ELR (cell line): Measurements from ENCODE around the gene RPL41.

Experiments
- DNase-seq: peaks from one replicate; pipeline ENCODE4 v3.0.0-alpha.2; 2015; ENCODE audit warnings: low read depth

Gene RPL41

DNA sequence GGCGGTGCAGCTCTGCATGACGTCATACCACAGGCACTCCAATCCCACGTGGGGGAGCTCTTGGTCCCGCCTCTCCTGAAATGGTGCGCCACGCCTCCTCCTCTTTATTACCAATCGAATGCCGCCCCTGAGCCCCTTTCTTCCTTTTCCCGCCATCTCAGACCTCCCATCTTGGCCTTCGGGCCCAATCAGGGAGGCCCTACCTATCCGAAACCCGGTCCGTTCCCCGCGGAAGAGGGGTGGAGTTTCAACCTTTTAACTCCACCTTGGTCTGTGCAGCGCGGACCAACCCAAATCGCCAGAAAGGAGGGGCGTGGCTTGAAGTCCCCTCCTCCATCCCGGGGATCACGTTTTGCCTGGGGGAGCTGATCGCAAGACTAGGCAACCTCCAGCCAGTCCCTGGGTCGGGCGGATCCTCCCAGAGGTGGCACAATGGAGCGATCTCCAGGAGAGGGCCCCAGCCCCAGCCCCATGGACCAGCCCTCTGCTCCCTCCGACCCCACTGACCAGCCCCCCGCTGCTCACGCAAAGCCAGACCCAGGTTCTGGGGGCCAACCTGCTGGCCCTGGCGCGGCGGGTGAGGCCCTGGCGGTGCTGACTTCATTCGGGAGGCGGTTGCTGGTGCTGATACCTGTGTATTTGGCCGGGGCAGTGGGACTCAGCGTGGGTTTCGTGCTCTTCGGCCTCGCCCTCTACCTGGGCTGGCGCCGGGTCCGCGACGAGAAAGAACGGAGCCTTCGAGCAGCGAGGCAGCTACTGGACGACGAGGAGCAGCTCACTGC is 11.6 kb downstream of the RPL41 start, which contains the start of gene ESYT1:
Gene ESYT1, plus strand, starts transcription at position 380 of the 782 bp plus-strand sequence. Its CDS starts 53 bp downstream, at position 433.
- DNase-seq: peak; percentile 100

DNA sequence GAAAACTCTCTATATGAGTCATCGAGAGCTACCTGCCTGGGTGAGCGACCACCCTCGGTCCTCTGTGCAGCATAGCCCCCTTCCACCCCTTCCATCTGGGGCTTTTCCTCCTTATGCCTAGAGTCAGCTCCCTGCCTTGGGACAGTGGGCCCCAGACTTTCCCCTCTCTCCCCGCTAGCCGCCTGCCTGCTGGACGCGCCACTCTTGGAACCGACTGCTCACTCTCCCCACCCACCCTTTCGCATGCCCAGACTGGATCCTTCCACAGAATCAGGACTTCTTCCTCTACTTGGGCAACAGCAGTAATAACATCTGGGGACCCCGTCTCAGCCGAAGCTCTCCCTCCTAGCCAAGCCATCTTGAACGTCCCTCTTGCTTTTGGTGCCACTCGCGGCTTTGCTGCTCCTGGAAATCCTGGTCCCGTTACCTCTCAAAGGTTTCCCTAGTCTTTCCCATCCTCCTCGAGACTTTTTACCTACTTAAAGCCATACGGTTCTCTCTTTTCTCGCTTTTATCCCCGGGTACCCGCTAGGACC is 12.3 kb downstream of the RPL41 start:
- DNase-seq: peak; percentile 54

DNA sequence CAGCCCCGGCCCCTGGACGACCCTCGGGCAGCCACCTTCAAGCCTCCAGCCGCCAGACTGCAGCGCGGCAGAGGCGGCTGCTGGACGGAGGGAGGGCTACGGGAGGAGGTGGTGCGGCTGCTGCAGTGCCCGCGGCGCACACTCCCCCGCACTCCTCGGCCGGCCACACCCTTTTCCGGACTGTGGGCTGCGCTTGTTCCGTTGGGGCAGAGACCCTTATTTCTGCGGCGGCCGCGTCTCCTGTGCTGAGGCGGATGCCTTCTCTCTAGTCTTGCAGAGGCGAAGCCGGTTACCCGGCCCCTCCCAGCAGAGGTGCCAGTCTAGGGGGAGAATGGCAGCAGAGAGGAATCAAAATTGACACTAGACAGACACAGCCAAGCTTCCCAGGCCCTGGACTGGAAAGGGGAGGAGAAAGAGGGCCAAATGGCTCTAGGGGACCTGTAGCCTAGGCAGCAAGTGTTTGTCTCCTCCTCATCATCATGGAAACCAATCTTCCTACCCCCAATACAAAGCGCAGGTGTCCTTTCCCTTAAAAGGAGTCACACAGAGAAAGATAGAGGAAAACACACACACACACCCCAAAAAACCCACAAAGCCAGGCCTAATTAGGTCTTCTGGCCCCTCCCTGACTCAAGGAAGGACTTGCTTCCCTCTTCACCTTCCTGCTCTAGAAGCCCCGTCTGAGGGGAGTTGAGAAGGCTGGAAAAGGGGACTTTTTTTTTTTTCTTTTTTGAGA is 12.9 kb downstream of the RPL41 start:
- DNase-seq: peak; percentile 79

- DNase-seq: no peak
Observed at GRCh38 chr12:56129942-56130495, 13.6 kb downstream of the RPL41 start.

GRCh38 chr12:56130876-56131275 is 14.4 kb downstream of the RPL41 start:
- no peak for DNase-seq

GRCh38 chr12:56134897-56135296 is 18.5 kb downstream of the RPL41 start:
- no peak for DNase-seq

- DNase-seq: no peak
Observed at GRCh38 chr12:56137853-56138571, 21.6 kb downstream of the RPL41 start.

- no peak for DNase-seq
Observed at GRCh38 chr12:56141946-56142784, 25.7 kb downstream of the RPL41 start.

DNA sequence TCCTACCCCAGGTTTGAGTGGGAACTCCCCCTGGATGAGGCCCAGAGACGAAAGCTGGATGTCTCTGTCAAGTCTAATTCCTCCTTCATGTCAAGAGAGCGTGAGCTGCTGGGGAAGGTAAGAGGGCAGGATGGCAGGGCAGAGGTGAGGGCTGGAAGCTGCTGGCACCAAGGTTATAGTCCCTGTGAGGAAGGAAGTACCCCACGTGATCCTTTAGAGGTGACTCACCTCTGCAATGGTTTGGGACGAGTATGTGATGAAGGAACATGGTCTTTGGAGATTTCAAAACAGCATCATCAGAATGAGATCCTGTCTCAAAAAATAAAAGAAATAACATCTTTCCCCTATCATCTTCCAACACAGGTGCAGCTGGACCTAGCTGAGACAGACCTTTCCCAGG is 26.8 kb downstream of the RPL41 start:
- peak; percentile 38 for DNase-seq

DNA sequence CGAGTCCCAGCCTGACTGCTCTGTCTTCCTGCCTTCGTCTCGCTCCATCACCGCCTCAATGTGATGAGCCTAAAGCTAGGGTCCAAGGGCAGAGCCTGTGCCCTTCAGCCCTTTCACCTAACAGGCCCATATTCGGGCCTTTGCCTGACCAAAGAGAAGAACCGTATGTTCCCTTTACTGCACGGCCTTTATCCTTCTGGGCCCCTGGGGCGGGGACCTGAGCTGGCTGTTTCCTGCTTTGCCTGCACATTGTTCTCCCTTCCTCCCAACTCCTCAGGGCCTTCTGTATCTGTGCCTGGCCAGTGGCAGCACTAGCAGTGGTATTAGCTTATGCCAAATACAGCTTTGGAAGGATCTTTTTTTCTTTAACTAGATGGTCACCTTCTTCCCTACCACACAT is 27.4 kb downstream of the RPL41 start:
- DNase-seq: no peak

- DNase-seq: no peak
Observed at GRCh38 chr12:56145217-56145616, 28.8 kb downstream of the RPL41 start.

DNA sequence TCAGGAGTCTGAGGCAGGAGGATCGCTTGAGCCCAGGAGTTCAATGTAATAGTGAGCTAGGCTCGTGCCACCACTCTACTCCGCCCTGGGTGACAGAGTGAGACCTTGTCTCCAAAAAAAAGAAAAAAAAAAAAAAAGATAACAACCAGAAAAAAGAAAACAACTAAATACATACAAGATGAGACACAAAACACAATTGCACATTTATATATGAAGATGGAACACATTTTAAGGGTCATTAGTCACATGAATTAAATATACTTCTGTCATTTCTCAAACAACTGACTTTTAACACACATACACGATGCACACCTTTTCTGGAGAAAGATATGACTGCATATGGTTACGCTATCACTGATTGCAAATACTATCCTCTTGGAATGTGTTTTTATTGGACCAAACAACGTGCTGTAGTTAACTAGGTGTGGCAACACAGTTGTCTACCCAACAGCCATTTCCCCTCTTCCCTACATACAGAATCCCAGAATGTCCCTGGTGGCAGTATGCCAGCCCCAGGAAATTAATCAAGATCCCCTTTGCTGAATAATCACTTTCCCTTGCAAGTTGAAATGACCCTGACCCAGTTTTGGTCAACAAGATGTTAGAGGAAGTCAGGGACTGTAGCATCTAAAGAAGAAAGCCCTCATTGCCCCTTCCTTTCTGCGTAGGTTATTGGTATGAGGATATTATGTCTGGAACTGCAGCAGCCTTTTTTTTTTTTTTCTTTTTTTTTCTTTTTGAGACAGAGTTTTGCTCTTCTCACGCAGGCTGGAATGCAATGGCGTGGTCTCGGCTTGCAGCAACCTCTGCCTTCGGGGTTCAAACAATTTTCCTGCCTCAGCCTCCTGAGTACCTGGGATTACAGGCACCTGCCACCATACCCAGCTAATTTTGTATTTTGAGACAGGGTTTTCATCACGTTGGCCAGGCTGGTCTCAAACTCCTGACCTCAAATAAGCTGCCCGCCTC is 30.3 kb downstream of the RPL41 start:
- no peak for DNase-seq

- DNase-seq: peak; percentile 60
Observed at GRCh38 chr12:56150563-56150962, 34.1 kb downstream of the RPL41 start.

GRCh38 chr12:56151672-56152131 is 35.3 kb downstream of the RPL41 start:
- DNase-seq: peak; percentile 70

DNA sequence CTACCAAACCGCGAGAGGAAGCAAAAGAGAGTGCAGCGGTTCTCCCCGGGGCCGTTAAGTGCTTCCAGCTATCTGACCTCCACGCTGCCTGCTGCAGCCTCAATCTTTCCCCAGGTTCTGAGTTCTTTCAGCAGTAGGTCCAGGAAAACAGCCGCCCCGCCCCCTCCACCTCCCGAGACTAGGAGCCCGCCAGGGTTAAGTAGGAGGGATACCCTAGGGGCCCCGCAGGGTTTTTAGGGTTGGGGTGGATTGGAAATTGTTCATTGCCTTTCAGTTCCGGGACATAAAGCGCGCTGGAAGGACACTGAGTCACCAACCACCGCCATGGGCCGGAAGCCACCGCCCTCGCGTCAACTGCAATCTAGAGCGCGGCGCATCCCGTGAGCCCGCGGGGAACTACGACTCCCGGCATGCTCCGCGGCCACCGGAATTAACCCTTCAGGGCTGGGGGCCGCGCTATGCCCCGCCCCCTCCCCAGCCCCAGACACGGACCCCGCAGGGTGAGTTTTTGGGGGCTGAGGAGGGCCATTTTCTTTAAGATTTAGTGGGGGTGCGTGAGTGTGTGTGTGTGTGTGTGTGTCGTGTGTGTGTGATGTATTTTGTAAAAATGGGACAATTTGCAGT is 35.8 kb downstream of the RPL41 start, which contains the start of gene MYL6B:
Gene MYL6B, plus strand, starts transcription at position 456 of the 624 bp plus-strand sequence. CDS start 1,332 bp downstream, outside the sequence.
- peak; percentile 97 for DNase-seq

GRCh38 chr12:56152756-56153677 is 36.6 kb downstream of the RPL41 start:
- peak; percentile 58 for DNase-seq

GRCh38 chr12:56153678-56154065 is 37.2 kb downstream of the RPL41 start:
- no peak for DNase-seq

GRCh38 chr12:56154246-56154771 is 37.9 kb downstream of the RPL41 start:
- DNase-seq: no peak
